HG02884 (cell line): Measurements from ENCODE around the gene PCGF6.
"Not testable (repeated sequence)": the region's sequence is repeated elsewhere in the genome, so short reads cannot be mapped to it uniquely, and the experiment has no call there.

Source experiments
- ATAC-seq: cut with Tn5 transposase; IDR thresholded peaks from one replicate; pipeline ENCODE4 v1.9.1; 2021; ENCODE audit warnings: mild to moderate bottlenecking, moderate library complexity; ENCODE audit not compliant: unreplicated experiment

Gene PCGF6

DNA sequence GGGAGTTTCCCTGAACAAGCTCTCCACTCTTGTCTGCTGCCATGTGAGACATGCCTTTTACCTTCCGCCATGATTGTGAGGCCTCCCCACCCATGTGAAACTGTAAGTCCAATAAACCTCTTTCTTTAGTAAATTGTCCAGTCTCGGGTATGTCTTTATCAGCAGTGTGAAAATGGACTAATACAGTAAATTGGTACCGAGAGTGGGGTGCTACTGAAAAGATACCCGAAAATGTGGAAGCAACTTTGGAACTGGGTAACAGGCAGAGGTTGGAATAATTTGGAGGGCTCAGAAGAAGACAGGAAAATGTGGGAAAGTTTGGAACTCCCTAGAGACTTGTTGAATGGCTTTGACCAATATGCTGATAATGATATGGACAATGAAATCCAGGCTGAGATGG, 92.0 kb downstream of the PCGF6 start:
- not testable (repeated sequence) for ATAC-seq

DNA sequence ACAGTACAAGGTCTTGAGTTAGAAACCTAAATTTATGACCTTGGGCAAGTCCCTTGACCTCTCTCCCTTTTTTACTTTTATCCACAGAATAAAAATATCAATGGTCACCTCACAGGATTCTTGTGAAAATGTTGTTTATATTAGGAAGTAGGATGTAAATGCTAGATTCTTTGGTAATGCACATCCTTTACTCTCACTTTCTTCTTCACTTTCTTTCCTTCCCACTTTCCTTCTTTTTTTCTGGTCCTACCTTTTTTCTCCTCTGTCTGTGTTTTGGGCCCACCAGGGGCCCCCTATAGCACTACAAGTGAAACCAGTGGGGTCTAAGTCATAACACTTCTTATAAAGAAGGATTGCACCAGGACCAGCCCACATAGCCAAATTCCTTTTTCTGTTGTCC, 93.1 kb downstream of the PCGF6 start:
- ATAC-seq, result no peak

DNA sequence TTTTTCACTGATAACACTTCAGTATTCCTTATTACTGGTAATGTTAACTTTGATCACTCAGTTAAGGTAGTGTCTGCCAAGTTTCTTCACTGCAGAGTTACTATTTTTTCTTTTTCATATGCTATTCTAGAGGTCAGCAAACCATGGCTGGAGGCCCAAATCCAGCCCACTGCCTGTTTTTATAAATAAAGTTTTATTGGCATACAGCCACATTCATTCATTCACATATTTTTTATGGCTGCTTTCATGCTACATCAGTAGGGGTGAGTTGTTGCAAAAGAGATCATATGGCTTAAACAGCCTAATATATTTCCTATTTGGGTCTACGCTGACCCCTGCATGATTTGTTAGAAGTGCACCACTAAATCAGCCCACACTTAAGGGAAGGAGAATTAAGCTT, 94.3 kb downstream of the PCGF6 start:
- ATAC-seq, result no peak

DNA sequence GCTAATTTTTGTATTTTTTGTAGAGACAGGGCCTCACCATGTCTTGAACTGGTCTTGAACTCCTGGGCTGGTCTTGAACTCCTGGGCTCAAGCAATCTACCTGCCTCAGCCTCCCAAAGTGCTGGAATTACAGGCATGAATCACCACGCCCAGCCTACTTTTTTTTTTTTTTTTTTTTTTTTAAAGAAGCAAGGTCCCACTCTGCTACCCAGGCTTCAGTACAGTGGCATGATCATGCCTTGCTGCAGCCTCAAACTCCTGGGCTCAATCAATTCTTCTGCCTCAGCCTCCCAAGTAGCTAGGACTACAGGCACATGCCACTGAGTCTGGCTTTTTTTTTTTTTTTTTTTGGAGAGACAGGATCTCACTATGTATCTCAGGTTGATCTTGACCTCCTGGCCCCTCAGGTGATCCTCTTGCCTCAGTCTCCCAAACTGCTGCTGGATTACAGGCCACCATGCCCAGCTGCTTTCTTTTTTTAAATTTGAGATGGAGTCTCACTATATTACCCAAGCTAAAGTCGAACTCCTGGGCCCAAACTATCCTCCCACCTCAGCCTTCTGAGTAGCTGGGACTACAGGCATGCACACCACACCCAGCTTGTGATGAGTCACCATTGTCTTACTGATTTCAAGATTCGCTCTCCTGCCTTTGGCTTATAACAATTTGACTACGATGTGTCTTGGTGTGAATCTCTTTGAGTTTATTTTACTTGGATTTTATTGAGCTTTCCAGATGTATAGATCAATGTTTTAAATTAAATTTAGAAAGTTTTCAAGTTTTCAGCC, 96.2 kb downstream of the PCGF6 start:
- no peak for ATAC-seq

DNA sequence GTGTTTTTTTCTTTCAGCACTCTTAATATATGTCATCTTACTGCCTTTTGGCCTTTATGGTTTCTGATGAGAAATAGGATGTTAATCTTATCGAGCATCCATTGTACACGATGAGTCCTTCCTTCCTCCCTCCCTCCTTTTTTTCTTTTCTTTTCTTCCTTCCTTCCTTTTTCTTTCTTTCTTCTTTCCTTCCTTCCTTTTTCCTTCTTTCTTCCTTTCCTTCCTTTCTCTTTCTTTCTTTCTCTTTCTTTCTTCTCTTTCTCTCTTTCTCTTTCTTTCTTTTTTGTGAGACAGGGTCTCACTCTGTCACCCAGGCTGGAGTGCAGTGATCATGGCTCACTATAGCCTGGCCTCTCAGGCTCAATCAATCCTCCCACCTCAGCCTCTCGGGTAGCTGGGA, 96.8 kb downstream of the PCGF6 start:
- ATAC-seq, result no peak
